GM12878 (cell line): ENCODE measurements around the gene JTB. TPM values are rescaled to one million over a fixed set of nuclear protein-coding genes. Genes with fewer than 3 reads are reported as not detected.

ENCODE experiments used
- BMI1 ChIP-seq: fragments of 450-650 bp; IDR thresholded peaks from 2 replicates; pipeline ENCODE4 v1.6.1; 2016; ENCODE audit warnings: mild to moderate bottlenecking, moderate library complexity, borderline replicate concordance
- CHD1 ChIP-seq: IDR thresholded peaks from 2 replicates; pipeline ENCODE4 v1.6.1; 2012; ENCODE audit warnings: low read depth, low read length, improper control_type of control experiment
- DPF2 ChIP-seq: fragments of 450-650 bp; IDR thresholded peaks from 2 replicates; pipeline ENCODE4 v1.6.1; 2017; ENCODE audit warnings: mild to moderate bottlenecking
- EP300 ChIP-seq, 2 experiments: fragments of 150-350 bp in 1 of 2; IDR thresholded peaks; 2 replicates each; pipeline ENCODE4 v1.6.1; 2011 to 2012; ENCODE audit warnings: low read depth in 2 of 2, low read length in 2 of 2, borderline replicate concordance in 1 of 2, improper control_type of control experiment in 1 of 2, inconsistent platforms in 1 of 2; ENCODE audit not compliant: control insufficient read depth in 1 of 2
- FOS ChIP-seq: IDR thresholded peaks from 3 replicates; pipeline ENCODE4 v1.6.1; 2011; ENCODE audit warnings: borderline replicate concordance; ENCODE audit not compliant: insufficient read length; ENCODE audit errors: extremely low read depth
- GATAD2B ChIP-seq: fragments of 450-650 bp; conservative IDR thresholded peaks from 2 replicates; pipeline ENCODE4 v1.6.1; 2017; ENCODE audit warnings: low read depth, mild to moderate bottlenecking, moderate library complexity
- MYC ChIP-seq: IDR thresholded peaks from 2 replicates; pipeline ENCODE4 v1.6.1; 2011; ENCODE audit warnings: mild to moderate bottlenecking, low read length, moderate library complexity, inconsistent platforms; ENCODE audit not compliant: insufficient read depth, insufficient replicate concordance, insufficient read length, severe bottlenecking
- NFIC ChIP-seq: IDR thresholded peaks from 2 replicates; pipeline ENCODE4 v1.6.1; 2012; ENCODE audit warnings: low read depth, mild to moderate bottlenecking, inconsistent platforms, low read length, moderate library complexity
- NFYA ChIP-seq: IDR thresholded peaks from 2 replicates; pipeline ENCODE4 v1.6.1; 2011; ENCODE audit warnings: low read depth, mild to moderate bottlenecking, low read length, improper control_type of control experiment, borderline replicate concordance
- PAX8 ChIP-seq: fragments of 450-650 bp; IDR thresholded peaks from 2 replicates; pipeline ENCODE4 v1.6.1; 2017; ENCODE audit warnings: mild to moderate bottlenecking, moderate library complexity
- POLR2A ChIP-seq: IDR thresholded peaks from 2 replicates; pipeline ENCODE4 v1.6.1; 2011; ENCODE audit warnings: low read depth, mild to moderate bottlenecking, low read length
- RCOR1 ChIP-seq: conservative IDR thresholded peaks from 2 replicates; pipeline ENCODE4 v1.6.1; 2012; ENCODE audit warnings: low read depth, low read length, improper control_type of control experiment
- SMARCA5 ChIP-seq: fragments of 450-650 bp; IDR thresholded peaks from 2 replicates; pipeline ENCODE4 v1.6.1; 2017; ENCODE audit warnings: mild to moderate bottlenecking
- SREBF1 ChIP-seq: IDR thresholded peaks from 2 replicates; pipeline ENCODE4 v1.6.1; 2012; ENCODE audit warnings: mild to moderate bottlenecking, low read length
- TARDBP ChIP-seq: IDR thresholded peaks from 2 replicates; pipeline ENCODE4 v1.6.1; 2016; ENCODE audit warnings: borderline replicate concordance
- TCF7 ChIP-seq: IDR thresholded peaks from 2 replicates; pipeline ENCODE4 v1.6.1; 2014; ENCODE audit warnings: antibody characterized with exemption, borderline replicate concordance
- ZBED1 ChIP-seq: IDR thresholded peaks from 2 replicates; pipeline ENCODE4 v1.6.1; 2016; ENCODE audit warnings: borderline replicate concordance
- ZSCAN29 ChIP-seq: fragments of 450-650 bp; IDR thresholded peaks from 2 replicates; pipeline ENCODE4 v1.6.1; 2017; ENCODE audit warnings: mild to moderate bottlenecking, moderate library complexity
- polyA plus RNA-seq, 11 experiments: library from polyadenylated mRNA; depleted of rRNA in 4 of 11; unstranded in 6 of 11; stranded (reverse) in 5 of 11; fragments of >200 nt; fragmentation: Nextera tagmentation in 4 of 11; fragmentation: Illumina TruSeq in 1 of 11; extraction: Ambion mirVana in 4 of 11; extraction: Trizol in 1 of 11; gene quantifications; 1 replicate in 1 of 11; 2 replicates in 10 of 11; pipeline versions ENCODE4 v1.2.1 to v1.2.3, GENCODE V29; 2011 to 2016; ENCODE audit warnings: inconsistent platforms in 2 of 11, missing spikeins in 2 of 11, low read depth in 1 of 11
- total RNA-seq, 4 experiments: library from RNA; depleted of rRNA in 3 of 4; stranded (reverse); fragments of >200 nt in 3 of 4; fragmentation: Illumina TruSeq in 1 of 4; extraction: Trizol in 1 of 4; gene quantifications; 2 replicates each; pipeline versions ENCODE4 v1.2.1 to v1.2.3, GENCODE V29; 2013 to 2021
- TF ChIP-seq, protein P1 (sequence below): IDR thresholded peaks from 2 replicates; pipeline ENCODE4 v1.6.1; 2012; ENCODE audit warnings: low read depth, low read length, improper control_type of control experiment
- TF ChIP-seq, protein P2 (sequence below): fragments of 450-650 bp; IDR thresholded peaks from 2 replicates; pipeline ENCODE4 v1.6.1; 2018; ENCODE audit warnings: borderline replicate concordance, mild to moderate bottlenecking; ENCODE audit not compliant: partially characterized antibody
- TF ChIP-seq, protein P3 (sequence below): fragments of 450-650 bp; IDR thresholded peaks from 2 replicates; pipeline ENCODE4 v1.6.1; 2017; ENCODE audit warnings: mild to moderate bottlenecking, moderate library complexity
- TF ChIP-seq, protein P4 (sequence below): fragments of 450-650 bp; IDR thresholded peaks from 2 replicates; pipeline ENCODE4 v1.6.1; 2017; ENCODE audit warnings: mild to moderate bottlenecking, low read depth, inconsistent platforms; ENCODE audit not compliant: poor library complexity, severe bottlenecking

Gene JTB
- total and polyA plus RNA-seq, 10 of the 15 experiments (the other 5 are each of a cell fraction or from before 2014, with no cell fraction given): 25.0 to 298 (median 155) TPM

DNA sequence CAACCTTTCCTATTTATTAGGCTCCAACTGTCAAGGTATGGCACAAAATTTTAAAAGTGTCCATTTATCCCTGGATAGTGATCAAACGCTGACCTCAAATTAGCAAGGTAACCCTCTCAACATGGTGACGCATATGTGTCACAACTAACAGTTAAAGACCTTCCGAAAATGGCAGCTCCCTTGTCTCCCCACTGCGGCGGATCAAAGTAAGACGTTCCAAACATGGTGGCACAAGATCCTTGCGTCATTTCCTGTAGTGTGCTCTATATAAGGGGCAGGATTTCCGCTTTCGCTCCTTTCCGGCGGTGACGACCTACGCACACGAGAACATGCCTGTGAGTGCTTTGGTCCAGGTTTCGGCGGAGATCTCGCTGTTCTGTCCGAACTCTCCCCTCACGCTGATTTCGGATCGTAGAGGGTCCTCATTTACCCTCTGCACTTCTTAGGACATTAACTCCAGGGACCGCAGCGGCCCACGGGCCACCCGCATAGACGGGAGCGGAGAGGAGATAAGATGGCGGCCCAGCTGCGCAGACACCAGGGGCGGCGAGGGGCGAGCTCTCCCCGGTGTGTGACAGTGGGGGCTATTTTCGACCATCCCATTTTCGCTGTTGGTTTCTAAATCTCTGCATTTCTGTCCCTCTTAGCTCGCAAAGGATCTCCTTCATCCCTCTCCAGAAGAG is 13.1 kb upstream of the JTB start, which contains the start of gene RPS27 (continued):
- TF ChIP-seq, protein P1, sequence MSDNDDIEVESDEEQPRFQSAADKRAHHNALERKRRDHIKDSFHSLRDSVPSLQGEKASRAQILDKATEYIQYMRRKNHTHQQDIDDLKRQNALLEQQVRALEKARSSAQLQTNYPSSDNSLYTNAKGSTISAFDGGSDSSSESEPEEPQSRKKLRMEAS: no peak
- peak; percentile 78; the same call in 1 of the 2 replicates for TF ChIP-seq CHD1
- peak; percentile 99 for TF ChIP-seq TCF7
- no peak for TF ChIP-seq GATAD2B
- TF ChIP-seq BMI1: no peak
- TF ChIP-seq FOS: no peak
- TF ChIP-seq SREBF1: 0 out of 2 replicates have a peak, but pooled peaks have one; percentile 13
- TF ChIP-seq PAX8: 0 out of 2 replicates have a peak, but pooled peaks have one; percentile 69
- TF ChIP-seq NFIC: peak; percentile 40; the same call in 1 of the 2 replicates
- TF ChIP-seq NFYA: no peak
- TF ChIP-seq ZBED1: peak; percentile 94
- no peak for TF ChIP-seq DPF2
- TF ChIP-seq, protein P2, sequence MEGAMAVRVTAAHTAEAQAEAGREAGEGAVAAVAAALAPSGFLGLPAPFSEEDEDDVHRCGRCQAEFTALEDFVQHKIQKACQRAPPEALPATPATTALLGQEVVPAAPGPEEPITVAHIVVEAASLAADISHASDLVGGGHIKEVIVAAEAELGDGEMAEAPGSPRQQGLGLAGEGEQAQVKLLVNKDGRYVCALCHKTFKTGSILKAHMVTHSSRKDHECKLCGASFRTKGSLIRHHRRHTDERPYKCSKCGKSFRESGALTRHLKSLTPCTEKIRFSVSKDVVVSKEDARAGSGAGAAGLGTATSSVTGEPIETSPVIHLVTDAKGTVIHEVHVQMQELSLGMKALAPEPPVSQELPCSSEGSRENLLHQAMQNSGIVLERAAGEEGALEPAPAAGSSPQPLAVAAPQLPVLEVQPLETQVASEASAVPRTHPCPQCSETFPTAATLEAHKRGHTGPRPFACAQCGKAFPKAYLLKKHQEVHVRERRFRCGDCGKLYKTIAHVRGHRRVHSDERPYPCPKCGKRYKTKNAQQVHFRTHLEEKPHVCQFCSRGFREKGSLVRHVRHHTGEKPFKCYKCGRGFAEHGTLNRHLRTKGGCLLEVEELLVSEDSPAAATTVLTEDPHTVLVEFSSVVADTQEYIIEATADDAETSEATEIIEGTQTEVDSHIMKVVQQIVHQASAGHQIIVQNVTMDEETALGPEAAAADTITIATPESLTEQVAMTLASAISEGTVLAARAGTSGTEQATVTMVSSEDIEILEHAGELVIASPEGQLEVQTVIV: peak; percentile 91
- 0 out of 2 replicates have a peak, but pooled peaks have one; percentile 52 for TF ChIP-seq TARDBP
- 0 out of 2 replicates have a peak, but pooled peaks have one; percentile 90 for TF ChIP-seq RCOR1
- TF ChIP-seq, protein P3, sequence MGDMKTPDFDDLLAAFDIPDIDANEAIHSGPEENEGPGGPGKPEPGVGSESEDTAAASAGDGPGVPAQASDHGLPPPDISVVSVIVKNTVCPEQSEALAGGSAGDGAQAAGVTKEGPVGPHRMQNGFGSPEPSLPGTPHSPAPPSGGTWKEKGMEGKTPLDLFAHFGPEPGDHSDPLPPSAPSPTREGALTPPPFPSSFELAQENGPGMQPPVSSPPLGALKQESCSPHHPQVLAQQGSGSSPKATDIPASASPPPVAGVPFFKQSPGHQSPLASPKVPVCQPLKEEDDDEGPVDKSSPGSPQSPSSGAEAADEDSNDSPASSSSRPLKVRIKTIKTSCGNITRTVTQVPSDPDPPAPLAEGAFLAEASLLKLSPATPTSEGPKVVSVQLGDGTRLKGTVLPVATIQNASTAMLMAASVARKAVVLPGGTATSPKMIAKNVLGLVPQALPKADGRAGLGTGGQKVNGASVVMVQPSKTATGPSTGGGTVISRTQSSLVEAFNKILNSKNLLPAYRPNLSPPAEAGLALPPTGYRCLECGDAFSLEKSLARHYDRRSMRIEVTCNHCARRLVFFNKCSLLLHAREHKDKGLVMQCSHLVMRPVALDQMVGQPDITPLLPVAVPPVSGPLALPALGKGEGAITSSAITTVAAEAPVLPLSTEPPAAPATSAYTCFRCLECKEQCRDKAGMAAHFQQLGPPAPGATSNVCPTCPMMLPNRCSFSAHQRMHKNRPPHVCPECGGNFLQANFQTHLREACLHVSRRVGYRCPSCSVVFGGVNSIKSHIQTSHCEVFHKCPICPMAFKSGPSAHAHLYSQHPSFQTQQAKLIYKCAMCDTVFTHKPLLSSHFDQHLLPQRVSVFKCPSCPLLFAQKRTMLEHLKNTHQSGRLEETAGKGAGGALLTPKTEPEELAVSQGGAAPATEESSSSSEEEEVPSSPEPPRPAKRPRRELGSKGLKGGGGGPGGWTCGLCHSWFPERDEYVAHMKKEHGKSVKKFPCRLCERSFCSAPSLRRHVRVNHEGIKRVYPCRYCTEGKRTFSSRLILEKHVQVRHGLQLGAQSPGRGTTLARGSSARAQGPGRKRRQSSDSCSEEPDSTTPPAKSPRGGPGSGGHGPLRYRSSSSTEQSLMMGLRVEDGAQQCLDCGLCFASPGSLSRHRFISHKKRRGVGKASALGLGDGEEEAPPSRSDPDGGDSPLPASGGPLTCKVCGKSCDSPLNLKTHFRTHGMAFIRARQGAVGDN: peak; percentile 89
- TF ChIP-seq EP300 (IDR thresholded peaks at IDR 0.05; ENCODE audit: borderline replicate concordance in 1 of 2, control insufficient read depth in 1 of 2, low read depth in 2 of 2, low read length in 2 of 2): no peak
- TF ChIP-seq SMARCA5: no peak
- peak; percentile 100 for TF ChIP-seq POLR2A
- peak; percentile 96 for TF ChIP-seq ZSCAN29
- TF ChIP-seq, protein P4, sequence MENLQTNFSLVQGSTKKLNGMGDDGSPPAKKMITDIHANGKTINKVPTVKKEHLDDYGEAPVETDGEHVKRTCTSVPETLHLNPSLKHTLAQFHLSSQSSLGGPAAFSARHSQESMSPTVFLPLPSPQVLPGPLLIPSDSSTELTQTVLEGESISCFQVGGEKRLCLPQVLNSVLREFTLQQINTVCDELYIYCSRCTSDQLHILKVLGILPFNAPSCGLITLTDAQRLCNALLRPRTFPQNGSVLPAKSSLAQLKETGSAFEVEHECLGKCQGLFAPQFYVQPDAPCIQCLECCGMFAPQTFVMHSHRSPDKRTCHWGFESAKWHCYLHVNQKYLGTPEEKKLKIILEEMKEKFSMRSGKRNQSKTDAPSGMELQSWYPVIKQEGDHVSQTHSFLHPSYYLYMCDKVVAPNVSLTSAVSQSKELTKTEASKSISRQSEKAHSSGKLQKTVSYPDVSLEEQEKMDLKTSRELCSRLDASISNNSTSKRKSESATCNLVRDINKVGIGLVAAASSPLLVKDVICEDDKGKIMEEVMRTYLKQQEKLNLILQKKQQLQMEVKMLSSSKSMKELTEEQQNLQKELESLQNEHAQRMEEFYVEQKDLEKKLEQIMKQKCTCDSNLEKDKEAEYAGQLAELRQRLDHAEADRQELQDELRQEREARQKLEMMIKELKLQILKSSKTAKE: peak; percentile 28
- peak; percentile 69 for TF ChIP-seq MYC
